GM23248 (cell line): ENCODE results near the gene MYT1.

Experiments
- EZH2 ChIP-seq: fragments of 200-600 bp; sonication (generic); IDR thresholded peaks from 2 replicates; pipeline ENCODE4 v1.6.1; 2018; ENCODE audit warnings: antibody characterized with exemption, mild to moderate bottlenecking; ENCODE audit not compliant: insufficient read depth, poor library complexity, severe bottlenecking
- EZH2phosphoT487 ChIP-seq: fragments of 200-600 bp; sonication (generic); IDR thresholded peaks from 2 replicates; pipeline ENCODE4 v1.6.1; 2018; ENCODE audit warnings: antibody characterized with exemption, moderate library complexity, mild to moderate bottlenecking, low read depth; ENCODE audit not compliant: insufficient read depth

- no peak for TF ChIP-seq EZH2
- TF ChIP-seq EZH2phosphoT487, result no peak
Observed at GRCh38 chr20:64206614-64207013, 42.4 kb downstream of the MYT1 start.
